ENCODE data around the gene ATXN7.

ATXN7 gene

DNA sequence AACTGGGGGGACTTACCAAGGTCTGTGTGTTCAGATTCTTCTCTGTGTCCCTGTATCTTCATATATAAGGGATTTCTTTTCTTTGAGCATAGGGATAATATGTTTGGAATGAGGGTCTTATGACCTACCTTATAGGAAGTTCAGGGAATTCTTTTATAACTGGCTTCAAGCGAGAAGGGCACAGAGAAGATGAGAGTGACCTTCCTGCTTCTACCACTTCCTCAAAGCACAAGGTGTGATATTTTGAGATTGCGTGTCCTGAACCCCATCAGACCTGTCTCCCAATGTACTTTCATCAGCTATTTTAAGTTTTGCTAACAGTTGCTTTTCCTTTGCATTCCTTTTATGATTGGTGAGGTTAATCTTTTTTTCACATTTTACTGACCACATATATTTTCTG lies 162.7 kb downstream of the ATXN7 start:
- DNase-seq: no peak

DNA sequence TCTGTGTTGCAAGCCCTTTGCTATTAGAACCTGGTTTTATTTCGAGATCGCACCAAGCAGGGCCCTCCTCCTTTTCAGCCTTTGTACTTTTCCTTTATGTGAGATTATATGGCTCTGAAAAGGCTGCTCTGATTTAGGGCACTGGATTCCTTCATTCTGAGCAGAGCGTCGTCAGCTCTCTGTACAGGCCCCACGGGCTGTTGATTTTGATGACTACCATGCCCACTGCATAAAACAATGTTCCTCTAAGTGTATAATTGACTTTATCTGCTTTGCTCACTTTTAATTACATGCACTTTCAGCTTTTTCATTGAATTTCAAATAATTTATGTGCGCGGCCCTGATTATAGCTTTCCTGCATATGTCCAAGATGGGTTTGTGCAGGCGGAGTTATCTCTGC lies 164.0 kb downstream of the ATXN7 start:
- DNase-seq: peak; percentile 7

DNA sequence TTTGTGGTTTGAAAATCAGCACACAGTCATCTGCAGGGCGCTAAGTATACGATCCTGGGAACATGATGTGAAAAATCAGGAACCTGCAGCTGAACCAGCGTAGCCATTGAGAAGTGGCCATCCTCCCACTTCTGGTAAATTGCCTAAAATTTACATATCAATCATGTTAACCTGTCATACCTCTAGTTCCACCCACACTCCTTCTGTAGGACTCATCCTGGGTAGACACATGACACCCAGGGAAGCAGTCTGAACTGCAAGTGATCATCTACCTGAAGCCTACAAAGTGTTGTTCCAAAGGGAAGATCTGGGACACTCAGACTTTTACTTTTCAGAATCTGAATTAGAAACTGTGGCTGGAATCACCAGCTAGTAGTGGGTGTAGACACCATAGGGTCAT lies 165.1 kb downstream of the ATXN7 start:
- no peak for DNase-seq

DNA sequence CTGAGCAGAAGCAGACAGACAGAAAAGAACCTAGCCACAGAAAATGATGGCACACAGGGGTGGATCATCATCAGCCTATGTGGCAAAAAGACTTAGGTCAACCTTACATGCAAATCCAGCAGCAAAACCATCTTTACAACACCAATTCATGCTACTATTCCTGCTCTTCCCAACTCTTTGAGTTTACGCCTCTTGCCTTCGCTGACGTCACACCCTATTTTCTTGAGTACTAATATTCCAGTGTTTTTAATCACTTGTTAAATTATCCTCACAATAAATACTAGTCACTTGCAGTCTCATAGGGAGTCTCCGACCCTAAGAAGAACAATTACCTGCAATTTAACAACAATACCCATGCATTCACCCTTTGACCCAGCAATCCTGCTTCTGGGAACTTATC lies 165.6 kb downstream of the ATXN7 start:
- DNase-seq: no peak

DNA sequence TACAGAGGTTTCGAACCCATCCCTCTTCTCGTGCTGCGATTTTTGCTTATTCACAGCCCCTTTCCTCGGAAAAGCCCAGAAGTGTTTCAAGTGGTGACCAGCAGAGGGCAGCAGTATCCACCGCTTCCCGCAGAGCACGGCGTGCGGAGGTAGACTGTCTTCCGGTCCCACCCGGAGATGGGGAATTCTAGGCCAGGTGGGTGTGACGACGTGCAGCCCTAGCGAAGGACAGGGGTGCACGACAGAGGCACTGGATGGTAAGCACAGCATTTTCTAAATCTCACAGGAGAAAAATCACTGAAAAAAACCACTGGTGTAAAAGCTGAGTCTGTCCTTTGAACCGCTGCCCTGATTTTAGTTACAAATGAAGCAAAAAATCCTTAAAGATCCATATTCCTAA lies 167.1 kb downstream of the ATXN7 start:
- DNase-seq: peak; percentile 86

DNA sequence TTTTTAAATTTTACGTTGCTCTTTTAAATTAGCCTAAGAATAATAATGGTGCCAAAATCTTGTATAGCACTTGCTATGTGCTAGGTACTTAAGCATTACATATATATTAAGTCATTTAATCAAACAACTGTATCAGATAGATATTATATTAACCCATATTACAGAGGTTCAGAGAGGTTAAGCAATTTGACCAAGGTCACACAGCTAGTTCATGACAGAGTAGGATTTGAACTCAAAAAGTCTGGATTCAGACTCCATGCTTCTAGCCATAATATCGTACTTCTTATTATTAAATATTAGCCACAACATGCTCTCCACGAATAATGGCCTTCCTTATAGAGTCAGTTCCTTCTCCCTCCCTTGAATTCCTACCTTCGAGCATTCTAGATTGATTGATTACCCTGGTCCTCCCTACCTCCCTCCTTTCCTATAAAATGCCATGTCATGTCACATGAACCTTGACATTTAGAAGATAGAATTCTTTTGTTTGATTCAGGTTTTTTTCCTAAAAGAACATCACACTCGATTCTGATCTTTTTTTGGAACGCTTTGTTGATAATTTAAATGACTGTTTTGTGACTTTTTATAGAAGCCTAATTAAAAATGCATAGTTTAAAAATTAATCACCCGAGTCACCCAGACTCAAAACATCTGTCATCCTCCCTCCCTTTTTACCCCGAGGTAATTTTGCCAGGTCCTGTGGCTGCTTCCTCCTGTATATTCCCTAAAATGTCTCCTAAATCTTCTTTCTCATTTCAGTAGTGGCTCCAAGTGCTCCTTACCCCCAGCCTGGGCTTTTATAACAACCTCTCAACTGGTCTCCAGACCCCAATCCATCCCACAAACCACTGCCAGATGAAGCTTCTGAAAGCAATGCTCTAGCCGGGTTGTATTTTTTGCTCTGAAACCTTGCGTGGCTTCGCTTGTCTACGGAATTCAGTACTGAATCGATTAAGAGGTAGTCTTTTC lies 168.2 kb downstream of the ATXN7 start:
- DNase-seq: peak; percentile 77

DNA sequence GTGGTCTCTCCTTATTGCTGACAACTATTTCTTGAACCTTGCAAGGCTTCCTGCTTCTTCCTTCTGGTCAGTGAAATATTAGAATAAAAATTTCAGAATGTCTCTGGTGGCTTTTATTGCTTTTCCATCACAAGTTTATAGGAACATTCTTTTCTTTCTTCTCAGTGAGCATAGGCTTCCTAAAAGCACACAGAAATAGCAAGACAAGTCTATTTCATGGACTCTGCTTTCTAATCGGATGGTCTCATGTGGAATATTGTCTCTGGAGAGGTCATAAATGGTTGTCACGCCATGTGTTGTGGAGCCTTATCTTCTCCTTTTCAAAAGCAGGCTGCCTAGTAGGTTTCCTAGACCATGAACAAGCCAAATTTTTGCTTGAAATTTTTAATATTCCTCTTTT lies 169.4 kb downstream of the ATXN7 start:
- DNase-seq: no peak

DNA sequence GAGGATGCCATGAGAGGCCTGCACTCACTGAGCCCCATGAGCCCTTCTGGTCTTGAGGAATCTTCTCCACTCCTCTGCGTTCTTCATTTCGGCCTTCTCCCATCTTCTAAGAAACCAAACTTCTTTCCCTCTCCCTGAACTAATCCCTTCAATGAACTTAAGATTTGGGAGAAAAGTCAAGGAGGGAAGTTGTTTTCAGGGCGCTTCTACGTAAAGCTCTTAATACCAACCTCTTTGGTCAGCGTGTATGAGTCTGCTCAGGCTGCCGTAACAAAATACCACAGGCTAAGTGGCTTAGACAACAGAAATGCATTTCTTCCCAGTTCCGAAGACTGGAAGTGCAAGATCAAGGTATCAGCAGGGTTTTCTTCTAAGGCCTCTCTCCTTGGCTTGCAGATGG lies 173.4 kb downstream of the ATXN7 start:
- DNase-seq: no peak

DNA sequence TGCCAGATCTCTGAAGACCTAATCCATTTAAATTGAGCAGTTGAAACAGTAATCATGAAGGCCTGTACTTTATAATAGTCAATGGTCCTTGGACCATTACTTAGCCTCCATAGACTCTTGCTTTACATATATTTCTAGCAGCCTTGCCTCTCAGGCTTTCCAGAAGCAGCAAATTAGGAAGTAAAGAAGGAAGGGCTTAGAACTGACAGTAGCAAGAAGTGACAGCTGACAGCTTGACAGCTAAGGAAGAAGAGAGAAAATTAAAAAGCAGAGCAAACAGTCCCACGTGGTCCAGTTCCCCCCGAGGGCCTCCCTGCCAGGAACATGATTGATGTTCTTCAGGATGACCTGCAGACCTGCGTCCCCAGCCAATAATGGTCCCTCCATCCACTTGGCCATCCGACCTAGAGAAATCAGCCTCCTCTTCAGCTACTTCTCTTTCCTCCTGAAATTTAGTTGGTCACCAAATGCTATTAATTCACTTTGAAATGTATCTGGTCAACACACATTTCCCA lies 174.6 kb downstream of the ATXN7 start:
- peak; percentile 3 for DNase-seq

DNA sequence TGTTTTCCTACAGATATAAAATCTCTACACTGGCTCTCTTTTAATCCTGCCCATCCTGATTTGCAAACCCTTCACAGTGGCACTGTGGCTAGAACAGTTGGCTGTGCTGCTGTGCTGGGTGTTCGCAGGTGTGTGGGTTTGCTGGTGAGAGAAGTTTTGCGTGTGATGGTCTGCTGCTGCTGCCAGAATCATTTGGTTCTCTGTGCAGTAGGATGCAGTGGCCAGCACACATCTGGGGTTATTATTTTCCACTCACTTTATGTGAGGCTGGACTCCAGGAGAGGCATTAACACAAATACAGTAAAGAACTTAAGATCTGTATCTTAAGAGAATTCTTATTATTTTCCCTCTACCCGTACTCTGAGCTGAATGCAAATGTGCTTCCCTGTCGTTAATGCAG lies 175.7 kb downstream of the ATXN7 start:
- DNase-seq: no peak

DNA sequence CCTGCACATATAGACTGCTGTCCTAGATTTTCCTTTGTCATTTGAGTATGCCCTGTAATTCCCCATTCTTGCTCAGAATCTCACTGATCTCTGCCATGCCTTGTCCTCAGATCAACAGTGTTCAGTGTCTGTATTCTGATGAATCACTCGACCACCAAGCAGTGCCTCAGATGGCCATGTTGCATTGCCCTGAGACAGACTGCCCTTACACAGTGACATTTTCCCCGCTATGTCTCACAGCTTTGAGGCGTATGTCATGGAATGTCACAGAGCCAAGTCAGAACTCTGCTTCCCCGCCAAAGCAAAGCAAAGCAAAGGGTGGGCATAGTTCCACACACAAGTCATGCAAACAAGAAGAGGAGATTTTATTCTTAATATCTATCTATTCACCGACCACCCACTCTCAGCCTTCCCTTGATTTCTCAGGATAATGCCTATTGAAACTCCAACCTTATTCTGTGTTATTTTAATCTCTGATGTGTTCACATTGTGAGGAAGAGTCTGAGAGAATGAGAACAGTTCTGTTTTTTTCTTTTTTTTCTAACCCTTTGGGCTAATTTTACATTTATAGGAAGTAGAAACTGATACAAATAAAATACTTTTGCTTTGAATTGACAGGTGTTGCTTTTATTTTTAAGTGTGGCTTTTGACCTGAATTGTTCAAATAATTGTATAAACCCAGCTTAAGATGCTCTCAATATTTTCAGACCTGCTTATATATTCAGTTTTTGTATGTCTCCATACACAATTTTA lies 176.5 kb downstream of the ATXN7 start:
- DNase-seq: no peak

DNA sequence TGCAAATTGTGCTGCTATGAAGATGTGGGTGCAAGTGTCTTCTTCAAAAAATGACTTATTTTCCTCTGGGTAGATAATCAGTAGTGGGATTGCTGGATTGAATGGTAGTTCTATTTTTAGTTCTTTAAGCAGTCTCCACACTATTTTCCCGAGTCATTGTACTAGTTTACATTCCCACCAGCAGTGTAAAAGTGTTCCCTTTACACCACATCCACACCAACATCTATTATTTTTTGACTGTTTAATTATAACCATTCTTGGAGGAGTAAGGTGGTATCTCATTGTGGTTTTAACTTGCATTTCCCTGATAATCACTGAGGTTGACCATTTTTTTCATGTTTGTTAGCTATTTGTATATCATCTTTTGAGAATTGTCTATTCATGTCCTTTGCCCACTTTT lies 179.3 kb downstream of the ATXN7 start:
- no peak for DNase-seq

DNA sequence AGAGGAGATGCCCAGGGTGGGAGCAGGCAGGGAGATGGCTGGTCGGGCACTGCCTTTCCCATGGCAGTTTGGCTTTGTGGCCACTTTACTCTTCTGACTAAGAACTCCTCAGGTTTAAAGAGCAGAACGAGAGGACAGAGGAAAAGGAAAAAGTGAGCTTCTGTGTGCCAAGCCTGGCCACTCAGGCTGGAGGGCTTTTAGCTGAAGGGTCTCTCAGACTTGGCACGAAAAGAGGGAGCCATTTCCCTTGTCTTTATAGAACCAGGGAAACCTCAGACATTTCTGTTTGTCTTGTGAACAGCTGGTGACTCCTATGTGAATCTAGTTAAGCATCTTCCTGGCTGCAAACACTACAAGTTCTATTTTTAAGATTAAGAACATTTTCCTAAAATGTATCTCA lies 182.9 kb downstream of the ATXN7 start:
- peak; percentile 12 for DNase-seq

DNA sequence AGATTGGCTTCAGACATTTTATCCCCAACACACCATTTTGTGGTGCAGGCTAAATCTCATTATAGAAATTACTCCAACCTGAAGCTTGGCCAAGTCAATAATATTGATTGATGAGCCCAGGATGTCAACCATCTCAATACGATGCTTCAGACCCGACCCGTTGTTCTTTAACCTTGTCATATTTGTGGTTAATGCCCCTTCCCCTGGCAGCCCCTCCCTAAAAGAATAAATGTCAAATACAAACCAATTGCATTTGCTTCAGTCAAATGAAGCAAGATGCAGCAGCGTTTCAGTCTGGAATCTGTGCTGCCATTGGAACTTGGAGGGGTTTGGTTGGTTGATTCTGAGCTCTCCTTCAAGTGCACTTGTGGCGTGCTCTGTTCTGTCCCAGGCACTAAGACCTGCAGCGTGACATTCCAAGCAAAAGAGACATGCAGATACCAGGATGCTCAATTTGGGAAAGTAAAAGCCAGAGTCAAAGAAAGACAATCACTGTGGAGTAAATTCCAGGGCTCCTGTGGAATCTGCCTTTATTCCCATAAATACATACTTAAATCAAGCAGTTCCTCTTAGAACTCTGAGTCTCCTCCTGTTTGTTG lies 183.4 kb downstream of the ATXN7 start:
- DNase-seq: no peak

DNA sequence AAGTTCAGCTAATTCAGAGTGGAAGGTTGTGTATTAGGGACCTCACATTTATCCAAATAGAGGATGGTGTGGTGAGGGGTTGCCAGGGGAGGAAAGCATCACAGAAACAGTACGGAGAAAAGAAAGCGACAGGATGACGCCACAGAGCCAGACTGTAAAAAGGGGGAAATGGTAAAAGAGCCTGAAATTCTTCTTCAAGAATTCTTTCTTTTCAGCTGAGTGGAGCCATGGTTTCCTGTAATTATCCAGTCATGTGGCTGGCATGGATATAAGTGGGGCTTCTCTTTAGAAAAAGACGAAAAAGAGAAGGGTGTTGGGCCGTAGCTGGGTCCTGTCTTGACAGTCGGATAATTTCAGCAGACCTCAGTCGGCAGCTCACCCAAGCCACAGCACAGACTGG lies 184.1 kb downstream of the ATXN7 start:
- no peak for DNase-seq

DNA sequence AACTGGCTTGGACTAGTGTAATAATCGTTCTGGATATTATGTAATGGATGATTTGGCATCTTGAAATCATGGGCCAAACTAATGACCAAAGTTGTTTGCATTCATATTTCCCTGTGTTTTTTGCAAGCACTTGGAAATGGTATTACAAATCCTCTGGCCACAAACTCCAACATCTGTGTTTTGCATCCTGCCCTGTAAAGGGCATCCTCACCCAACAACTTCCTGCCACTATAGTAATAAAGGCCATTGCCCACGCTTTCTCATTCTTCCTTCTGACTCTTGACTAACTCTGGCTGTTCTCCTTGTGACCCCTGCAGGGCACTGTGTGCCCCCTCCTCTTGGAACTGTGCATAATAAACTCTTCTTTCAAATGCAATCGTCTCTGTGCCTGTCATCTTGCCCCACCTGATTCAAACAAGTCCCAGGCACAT lies 185.0 kb downstream of the ATXN7 start:
- no peak for DNase-seq

DNA sequence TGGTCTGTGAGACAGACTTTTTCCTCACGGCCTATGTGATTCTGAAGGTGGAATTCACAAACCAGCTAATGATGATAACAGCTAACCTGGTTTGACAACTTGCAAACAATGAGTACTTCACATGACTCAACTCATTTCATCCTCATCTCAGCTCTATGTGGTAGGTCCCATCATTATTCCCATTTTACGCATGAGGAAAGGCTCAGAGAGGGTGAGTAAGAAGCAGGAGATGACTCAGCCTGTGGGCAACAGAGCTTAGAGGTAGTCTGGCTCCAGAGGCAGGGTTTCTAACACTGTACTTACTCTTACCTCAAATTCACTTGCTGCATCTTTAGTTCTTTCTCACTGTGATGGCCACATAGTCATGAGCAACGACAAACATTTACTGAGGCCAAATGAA lies 185.5 kb downstream of the ATXN7 start:
- DNase-seq: no peak

DNA sequence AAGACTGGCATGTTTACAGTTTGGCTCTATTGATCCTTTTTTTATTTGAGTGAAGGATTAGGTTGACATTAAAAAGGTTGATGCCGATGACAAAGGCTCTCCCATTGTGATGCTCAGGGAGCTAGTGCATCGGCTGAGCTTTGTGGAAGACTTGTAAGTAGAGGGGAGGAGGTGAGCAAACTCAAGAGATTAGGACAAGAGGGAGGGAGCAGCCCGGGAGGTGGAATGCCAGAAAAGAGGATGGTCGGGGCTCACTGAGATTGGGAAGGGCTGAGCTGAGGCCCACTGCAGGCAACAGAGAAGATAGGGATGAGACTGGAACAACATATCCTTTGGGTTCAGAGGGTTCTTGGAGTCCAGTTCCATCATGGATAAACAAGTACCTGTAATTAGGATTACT lies 186.2 kb downstream of the ATXN7 start:
- DNase-seq: no peak

Data from NCI-H69 (cell line).